Astrocyte (in vitro differentiated cells and primary cell): ENCODE data around the gene GDNF. TPM values are rescaled to one million over a fixed set of nuclear protein-coding genes. Genes with fewer than 3 reads are reported as not detected.

Experiments
- DNase-seq: peaks from one replicate; pipeline ENCODE4 v3.0.0-alpha.2; 2010; ENCODE audit warnings: low read depth
- FAIRE-seq: peaks from 2 replicates; lab custom pipeline; 2011; peaks lifted over from hg19 to GRCh38; lab: Jason Lieb, UNC
- H2AFZ ChIP-seq: 2 replicates; pipeline ENCODE4 v1.6.0; 2012; ENCODE audit warnings: low read depth, low read length, inconsistent platforms
- H3K27ac ChIP-seq: 2 replicates; pipeline ENCODE4 v1.5.1; 2011; ENCODE audit warnings: low read depth, low read length, inconsistent platforms
- H3K27me3 ChIP-seq: 2 replicates; pipeline ENCODE4 v1.6.0; 2011; ENCODE audit warnings: low read length, inconsistent platforms; ENCODE audit not compliant: insufficient read depth
- H3K36me3 ChIP-seq: 2 replicates; pipeline ENCODE4 v1.5.1; 2011; ENCODE audit warnings: low read length, inconsistent platforms; ENCODE audit not compliant: insufficient read depth
- H3K4me1 ChIP-seq: 2 replicates; pipeline ENCODE4 v1.5.1; 2011; ENCODE audit warnings: low read length, inconsistent platforms; ENCODE audit not compliant: insufficient read depth
- H3K4me2 ChIP-seq: 2 replicates; pipeline ENCODE4 v1.6.0; 2012; ENCODE audit warnings: low read length, inconsistent platforms
- H3K4me3 ChIP-seq: 2 replicates; pipeline ENCODE4 v1.5.1; 2011; ENCODE audit warnings: low read depth, mild to moderate bottlenecking, low read length, inconsistent platforms; ENCODE audit not compliant: insufficient read depth
- H3K79me2 ChIP-seq: 2 replicates; pipeline ENCODE4 v1.6.0; 2012; ENCODE audit warnings: mild to moderate bottlenecking, low read length, inconsistent platforms; ENCODE audit not compliant: insufficient read depth
- H3K9ac ChIP-seq: 2 replicates; pipeline ENCODE4 v1.6.0; 2012; ENCODE audit warnings: mild to moderate bottlenecking, low read length, inconsistent platforms
- H3K9me3 ChIP-seq: 2 replicates; pipeline ENCODE4 v1.5.1; 2012; ENCODE audit warnings: low read depth, mild to moderate bottlenecking, low read length, inconsistent platforms; ENCODE audit not compliant: insufficient read depth
- H4K20me1 ChIP-seq: 2 replicates; pipeline ENCODE4 v1.6.0; 2012; ENCODE audit warnings: low read length, inconsistent platforms; ENCODE audit not compliant: insufficient read depth
- H3K27ac Mint-ChIP-seq: one replicate; pipeline ENCODE4 v1.8.0; 2021; ENCODE audit warnings: mild to moderate bottlenecking, mixed read lengths; ENCODE audit not compliant: unreplicated experiment
- H3K27me3 Mint-ChIP-seq: one replicate; pipeline ENCODE4 v1.8.0; 2021; ENCODE audit warnings: low read depth, mixed read lengths; ENCODE audit not compliant: unreplicated experiment
- H3K36me3 Mint-ChIP-seq: one replicate; pipeline ENCODE4 v1.8.0; 2021; ENCODE audit warnings: low read depth, mixed read lengths; ENCODE audit not compliant: unreplicated experiment
- H3K4me1 Mint-ChIP-seq: one replicate; pipeline ENCODE4 v1.8.0; 2021; ENCODE audit warnings: low read depth, mixed read lengths; ENCODE audit not compliant: unreplicated experiment
- H3K4me3 Mint-ChIP-seq: one replicate; pipeline ENCODE4 v1.8.0; 2021; ENCODE audit warnings: mild to moderate bottlenecking, moderate library complexity, mixed read lengths; ENCODE audit not compliant: unreplicated experiment
- H3K9me3 Mint-ChIP-seq: one replicate; pipeline ENCODE4 v1.8.0; 2021; ENCODE audit warnings: mild to moderate bottlenecking, mixed read lengths; ENCODE audit not compliant: unreplicated experiment
- EZH2 ChIP-seq: IDR thresholded peaks from 2 replicates; pipeline ENCODE4 v1.6.1; 2012; ENCODE audit warnings: mild to moderate bottlenecking, low read length, inconsistent platforms; ENCODE audit not compliant: insufficient read depth
- total RNA-seq: library from RNA; stranded (reverse); gene quantifications from 2 replicates; pipeline ENCODE4 v1.2.1, GENCODE V29; 2021
- TF ChIP-seq, protein P1 (sequence below): IDR thresholded peaks from 2 replicates; pipeline ENCODE4 v1.5.1; 2011; ENCODE audit warnings: low read depth, mild to moderate bottlenecking, inconsistent platforms, low read length, moderate library complexity; ENCODE audit not compliant: insufficient read depth

Gene GDNF
- total RNA-seq, 1 donor from 2014 or later: 21.5 TPM

DNA sequence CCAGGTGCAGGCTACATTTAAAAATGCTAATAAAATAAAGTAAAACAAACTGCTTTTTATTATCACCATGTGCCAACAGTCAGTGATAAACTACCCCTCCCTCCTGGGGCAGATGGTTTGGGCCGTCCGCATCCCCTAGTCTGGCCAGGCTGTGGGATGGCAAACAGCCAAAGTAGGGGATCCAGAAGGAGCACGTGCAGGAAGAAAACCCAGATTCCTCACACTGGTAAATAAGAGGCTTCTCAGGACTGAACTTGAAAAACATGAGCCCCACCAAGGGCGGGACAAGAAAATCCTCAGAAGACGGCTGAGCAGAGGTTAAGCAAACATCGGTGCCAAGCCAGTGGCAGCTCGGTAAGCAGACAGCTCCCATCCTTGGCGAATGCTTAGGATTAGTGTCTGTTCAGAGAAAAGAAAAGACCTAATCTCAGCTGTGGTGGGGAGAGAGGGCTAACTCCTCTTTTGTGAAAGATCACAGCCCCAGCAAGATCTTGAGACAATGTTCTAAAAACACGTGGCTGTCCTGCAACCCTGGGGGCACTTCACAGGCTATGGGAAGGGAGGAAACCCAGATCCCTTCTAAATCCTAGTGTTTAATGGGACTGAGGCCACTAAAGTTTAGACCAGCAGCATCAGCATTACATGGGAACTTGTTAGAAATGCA lies 46.5 kb upstream of the GDNF start:
- H3K27me3 ChIP-seq: no peaks in the 10 kb centered on the region
- no peak overlapping the region for H2AFZ ChIP-seq
- H3K9me3 ChIP-seq: no peaks in the 10 kb centered on the region
- FAIRE-seq: no peak
- H3K79me2 ChIP-seq: no peaks in the 10 kb centered on the region
- H3K4me2 ChIP-seq: no peak overlapping the region
- H3K27ac ChIP-seq: no peak overlapping the region
- no peak for DNase-seq
- H3K27me3 Mint-ChIP-seq: peaks cover 7% of the 10 kb centered on the region
- no peak overlapping the region for H3K4me3 Mint-ChIP-seq
- H3K4me3 ChIP-seq: no peak overlapping the region
- H3K36me3 Mint-ChIP-seq: no peaks in the 10 kb centered on the region
- H4K20me1 ChIP-seq: no peaks in the 10 kb centered on the region
- H3K9me3 Mint-ChIP-seq: peaks cover 4% of the 10 kb centered on the region
- H3K36me3 ChIP-seq: no peaks in the 10 kb centered on the region
- peaks cover 24% of the 10 kb centered on the region for H3K4me1 ChIP-seq
- H3K9ac ChIP-seq: no peak overlapping the region
- peaks cover 9% of the 10 kb centered on the region for H3K4me1 Mint-ChIP-seq
- no peak for TF ChIP-seq EZH2
- H3K27ac Mint-ChIP-seq: no peak overlapping the region

DNA sequence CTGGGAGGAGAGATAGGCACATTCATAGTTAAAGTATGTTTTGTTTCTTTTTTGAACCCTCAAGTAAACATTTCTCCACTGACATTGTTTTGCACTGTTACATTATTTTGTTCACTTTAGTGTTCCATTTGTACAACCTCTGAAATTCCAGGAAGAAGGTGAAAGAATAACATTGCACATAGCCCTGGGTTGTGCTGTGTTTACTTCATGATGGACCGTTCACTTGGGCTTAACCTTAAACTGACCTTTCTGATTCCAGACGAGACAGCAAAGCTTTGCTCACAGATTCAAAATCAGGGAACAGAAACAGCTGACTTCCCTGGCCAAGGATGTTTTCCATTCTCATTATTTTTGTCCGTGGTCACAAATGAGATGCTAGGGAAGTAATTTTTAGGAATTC lies 42.8 kb upstream of the GDNF start:
- no peak for TF ChIP-seq EZH2
- TF ChIP-seq, protein P1, sequence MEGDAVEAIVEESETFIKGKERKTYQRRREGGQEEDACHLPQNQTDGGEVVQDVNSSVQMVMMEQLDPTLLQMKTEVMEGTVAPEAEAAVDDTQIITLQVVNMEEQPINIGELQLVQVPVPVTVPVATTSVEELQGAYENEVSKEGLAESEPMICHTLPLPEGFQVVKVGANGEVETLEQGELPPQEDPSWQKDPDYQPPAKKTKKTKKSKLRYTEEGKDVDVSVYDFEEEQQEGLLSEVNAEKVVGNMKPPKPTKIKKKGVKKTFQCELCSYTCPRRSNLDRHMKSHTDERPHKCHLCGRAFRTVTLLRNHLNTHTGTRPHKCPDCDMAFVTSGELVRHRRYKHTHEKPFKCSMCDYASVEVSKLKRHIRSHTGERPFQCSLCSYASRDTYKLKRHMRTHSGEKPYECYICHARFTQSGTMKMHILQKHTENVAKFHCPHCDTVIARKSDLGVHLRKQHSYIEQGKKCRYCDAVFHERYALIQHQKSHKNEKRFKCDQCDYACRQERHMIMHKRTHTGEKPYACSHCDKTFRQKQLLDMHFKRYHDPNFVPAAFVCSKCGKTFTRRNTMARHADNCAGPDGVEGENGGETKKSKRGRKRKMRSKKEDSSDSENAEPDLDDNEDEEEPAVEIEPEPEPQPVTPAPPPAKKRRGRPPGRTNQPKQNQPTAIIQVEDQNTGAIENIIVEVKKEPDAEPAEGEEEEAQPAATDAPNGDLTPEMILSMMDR: no peak
- Histone ChIP-seq H3K4me3 (no peak overlapping the region), H2AFZ (no peak overlapping the region), H4K20me1 (no peaks in the 10 kb centered on the region), H3K9me3 (peaks cover 7% of the 10 kb centered on the region), H3K4me1 (peaks cover 8% of the 10 kb centered on the region), H3K27me3 (no peaks in the 10 kb centered on the region), H3K9ac (no peak overlapping the region), H3K4me2 (peak overlapping the region; percentile 37), H3K27ac (no peak overlapping the region), H3K36me3 (no peaks in the 10 kb centered on the region), H3K79me2 (no peaks in the 10 kb centered on the region)
- FAIRE-seq: no peak
- H3K4me1 Mint-ChIP-seq: peaks cover 4% of the 10 kb centered on the region
- H3K27ac Mint-ChIP-seq: no peak overlapping the region
- H3K27me3 Mint-ChIP-seq: peaks cover 22% of the 10 kb centered on the region
- H3K36me3 Mint-ChIP-seq: no peaks in the 10 kb centered on the region
- H3K9me3 Mint-ChIP-seq: no peaks in the 10 kb centered on the region
- DNase-seq: peak; percentile 21
- H3K4me3 Mint-ChIP-seq: no peak overlapping the region

DNA sequence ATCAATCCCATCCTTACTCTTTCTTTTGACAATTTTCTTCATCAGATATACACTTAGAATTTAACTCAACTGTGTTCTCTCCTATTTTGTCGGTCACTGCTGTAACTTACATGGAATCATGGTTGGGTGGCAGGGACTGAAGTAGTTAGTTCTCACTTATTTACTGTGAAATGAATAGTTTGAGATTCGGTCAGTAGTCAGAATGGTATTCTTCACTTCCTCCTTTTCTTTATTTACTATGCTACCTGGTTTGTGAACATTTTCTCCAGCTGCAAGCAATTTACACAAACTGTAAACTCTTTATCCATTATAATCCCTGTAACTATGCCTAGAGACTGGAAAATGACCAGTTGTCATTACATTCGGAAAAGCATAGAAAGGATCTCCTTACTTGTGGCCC lies 41.5 kb upstream of the GDNF start:
- H3K4me3 Mint-ChIP-seq: no peak overlapping the region
- Histone ChIP-seq H3K4me3 (no peak overlapping the region), H3K4me1 (peaks cover 8% of the 10 kb centered on the region), H3K9me3 (peaks cover 7% of the 10 kb centered on the region), H3K4me2 (no peak overlapping the region), H3K27ac (no peak overlapping the region), H2AFZ (no peak overlapping the region), H3K9ac (no peak overlapping the region), H3K27me3 (no peaks in the 10 kb centered on the region), H3K79me2 (no peaks in the 10 kb centered on the region), H4K20me1 (no peaks in the 10 kb centered on the region), H3K36me3 (no peaks in the 10 kb centered on the region)
- peaks cover 4% of the 10 kb centered on the region for H3K4me1 Mint-ChIP-seq
- H3K9me3 Mint-ChIP-seq: no peaks in the 10 kb centered on the region
- DNase-seq (no peak), FAIRE-seq (no peak)
- peaks cover 22% of the 10 kb centered on the region for H3K27me3 Mint-ChIP-seq
- H3K36me3 Mint-ChIP-seq: no peaks in the 10 kb centered on the region
- H3K27ac Mint-ChIP-seq: no peak overlapping the region
- TF ChIP-seq, protein P1: no peak
- TF ChIP-seq EZH2: no peak
